Activated CD8-positive, alpha-beta T cell treated with anti-CD3 and anti-CD28 coated beads for 36 hours (primary cell): ENCODE results near the gene NBEA. TPM values are rescaled to one million over a fixed set of nuclear protein-coding genes. Genes with fewer than 3 reads are reported as not detected.

ENCODE experiments used
- ATAC-seq: fragments of 200-7000 bp; cut with Tn5 transposase; one replicate; pipeline ENCODE4 v1.10.0; 2021; ENCODE audit warnings: mild to moderate bottlenecking, moderate library complexity
- CTCF ChIA-PET: fragments of 350-600 bp; sonication (Branson Sonifier 250); formaldehyde crosslinking; loops from one replicate; lab custom pipeline; 2021; ENCODE audit warnings: antibody characterized with exemption; lab: Charles Lee
- POLR2A ChIA-PET: fragments of 350-600 bp; sonication (Branson Sonifier 250); formaldehyde crosslinking; loops from one replicate; lab custom pipeline; 2021; ENCODE audit warnings: antibody characterized with exemption; lab: Charles Lee
- DNase-seq: peaks from one replicate; pipeline ENCODE4 v3.0.0-alpha.2; 2020
- H3K27ac Mint-ChIP-seq: one replicate; pipeline ENCODE4 v1.8.0; 2021; ENCODE audit warnings: mild to moderate bottlenecking, mixed read lengths
- H3K27me3 Mint-ChIP-seq: one replicate; pipeline ENCODE4 v1.8.0; 2021; ENCODE audit warnings: mixed read lengths
- H3K36me3 Mint-ChIP-seq: one replicate; pipeline ENCODE4 v1.8.0; 2021; ENCODE audit warnings: low read depth, mixed read lengths
- H3K4me1 Mint-ChIP-seq: one replicate; pipeline ENCODE4 v1.8.0; 2021; ENCODE audit warnings: low read depth, mixed read lengths
- H3K4me3 Mint-ChIP-seq: one replicate; pipeline ENCODE4 v1.8.0; 2021; ENCODE audit warnings: mild to moderate bottlenecking, moderate library complexity, mixed read lengths
- H3K9me3 Mint-ChIP-seq: one replicate; pipeline ENCODE4 v1.8.0; 2021; ENCODE audit warnings: mixed read lengths
- intact Hi-C: fragments of 100-400 bp; cut with micrococcal nuclease; formaldehyde crosslinking; loops from one replicate; pipeline ENCODE4 v1.10.0; 2022
- total RNA-seq, 2 experiments: library from RNA; stranded (reverse); gene quantifications; one replicate each; pipeline ENCODE4 v1.2.3, GENCODE V29; 2021
- TF ChIP-seq, protein P1 (sequence below): fragments of 200-600 bp; IDR thresholded peaks from one replicate; pipeline ENCODE4 v1.8.0; 2022; ENCODE audit warnings: antibody characterized with exemption, mild to moderate bottlenecking

NBEA gene
- total RNA-seq, 2 experiments from 2014 or later, result 0.38 to 0.60 TPM

DNA sequence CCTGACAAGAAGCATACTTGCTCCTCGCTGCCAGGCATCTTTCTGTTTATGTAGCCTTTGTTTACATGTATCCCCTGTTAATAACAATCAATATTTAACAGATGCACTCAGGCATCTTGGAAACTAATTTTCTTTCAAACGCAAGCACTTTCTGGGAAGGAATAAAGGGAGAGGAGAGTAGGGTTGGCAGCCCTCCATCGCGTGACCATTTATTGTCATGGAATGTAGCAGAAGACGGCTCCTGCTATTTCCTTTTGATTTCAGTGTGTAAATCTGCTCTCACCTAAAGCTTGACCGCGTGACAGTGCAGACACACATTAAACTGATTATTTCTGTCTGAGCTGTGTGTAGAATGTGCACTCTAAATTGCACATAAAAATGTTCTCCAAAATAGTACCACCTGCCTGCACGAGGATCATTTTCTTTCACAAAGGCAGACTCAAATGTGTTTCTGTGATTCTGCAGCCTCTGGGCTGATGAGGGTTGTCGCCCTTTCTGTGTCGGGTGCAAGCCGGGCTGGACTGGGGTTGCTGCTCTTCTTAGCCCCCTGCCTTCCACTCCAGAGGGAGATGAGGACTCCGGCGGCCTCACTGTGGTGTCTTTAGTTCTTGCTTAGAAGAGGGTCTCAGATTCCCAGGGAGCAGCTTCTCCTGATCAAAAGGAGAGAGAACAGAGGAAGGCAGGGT is 757.9 kb downstream of the NBEA start:
- H3K9me3 Mint-ChIP-seq, result peaks cover 1% of the 10 kb centered on the region
- ATAC-seq, result no peak
- H3K4me3 Mint-ChIP-seq, result no peak overlapping the region
- no peak for DNase-seq
- intact Hi-C loops, result no loop called here
- no peaks in the 10 kb centered on the region for H3K36me3 Mint-ChIP-seq
- ChIA-PET POLR2A (no interaction called here), CTCF (no interaction called here)
- H3K27me3 Mint-ChIP-seq, result peaks cover 4% of the 10 kb centered on the region
- H3K4me1 Mint-ChIP-seq, result no peaks in the 10 kb centered on the region
- H3K27ac Mint-ChIP-seq, result no peak overlapping the region
- TF ChIP-seq, protein P1, sequence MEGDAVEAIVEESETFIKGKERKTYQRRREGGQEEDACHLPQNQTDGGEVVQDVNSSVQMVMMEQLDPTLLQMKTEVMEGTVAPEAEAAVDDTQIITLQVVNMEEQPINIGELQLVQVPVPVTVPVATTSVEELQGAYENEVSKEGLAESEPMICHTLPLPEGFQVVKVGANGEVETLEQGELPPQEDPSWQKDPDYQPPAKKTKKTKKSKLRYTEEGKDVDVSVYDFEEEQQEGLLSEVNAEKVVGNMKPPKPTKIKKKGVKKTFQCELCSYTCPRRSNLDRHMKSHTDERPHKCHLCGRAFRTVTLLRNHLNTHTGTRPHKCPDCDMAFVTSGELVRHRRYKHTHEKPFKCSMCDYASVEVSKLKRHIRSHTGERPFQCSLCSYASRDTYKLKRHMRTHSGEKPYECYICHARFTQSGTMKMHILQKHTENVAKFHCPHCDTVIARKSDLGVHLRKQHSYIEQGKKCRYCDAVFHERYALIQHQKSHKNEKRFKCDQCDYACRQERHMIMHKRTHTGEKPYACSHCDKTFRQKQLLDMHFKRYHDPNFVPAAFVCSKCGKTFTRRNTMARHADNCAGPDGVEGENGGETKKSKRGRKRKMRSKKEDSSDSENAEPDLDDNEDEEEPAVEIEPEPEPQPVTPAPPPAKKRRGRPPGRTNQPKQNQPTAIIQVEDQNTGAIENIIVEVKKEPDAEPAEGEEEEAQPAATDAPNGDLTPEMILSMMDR, result no peak

DNA sequence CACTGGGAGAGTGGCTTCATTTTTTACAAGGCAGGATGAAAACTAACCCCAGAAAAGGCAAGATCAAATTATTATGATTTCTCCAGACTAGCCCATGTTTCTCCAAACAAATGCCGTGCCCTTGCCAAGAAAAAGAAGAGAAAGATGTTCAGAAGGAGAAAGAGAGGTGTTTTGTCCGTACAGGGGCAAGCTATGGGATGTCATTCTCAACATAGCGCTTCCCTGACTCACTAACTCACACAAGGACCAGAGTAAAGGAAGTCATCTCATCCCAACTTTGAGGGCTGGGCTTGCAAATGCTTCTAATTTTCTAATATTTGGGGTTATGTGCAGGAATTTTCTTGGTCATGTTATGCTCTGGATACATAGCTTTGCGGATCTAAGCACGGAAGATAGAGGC is 758.6 kb downstream of the NBEA start:
- POLR2A ChIA-PET, result no interaction called here
- no peak for DNase-seq
- ATAC-seq, result no peak
- intact Hi-C loops, result no loop called here
- Mint-ChIP-seq H3K27ac (no peak overlapping the region), H3K27me3 (peaks cover 4% of the 10 kb centered on the region), H3K4me1 (no peaks in the 10 kb centered on the region), H3K4me3 (no peak overlapping the region), H3K9me3 (peaks cover 1% of the 10 kb centered on the region), H3K36me3 (no peaks in the 10 kb centered on the region)
- TF ChIP-seq, protein P1, result no peak
- CTCF ChIA-PET, result no interaction called here

DNA sequence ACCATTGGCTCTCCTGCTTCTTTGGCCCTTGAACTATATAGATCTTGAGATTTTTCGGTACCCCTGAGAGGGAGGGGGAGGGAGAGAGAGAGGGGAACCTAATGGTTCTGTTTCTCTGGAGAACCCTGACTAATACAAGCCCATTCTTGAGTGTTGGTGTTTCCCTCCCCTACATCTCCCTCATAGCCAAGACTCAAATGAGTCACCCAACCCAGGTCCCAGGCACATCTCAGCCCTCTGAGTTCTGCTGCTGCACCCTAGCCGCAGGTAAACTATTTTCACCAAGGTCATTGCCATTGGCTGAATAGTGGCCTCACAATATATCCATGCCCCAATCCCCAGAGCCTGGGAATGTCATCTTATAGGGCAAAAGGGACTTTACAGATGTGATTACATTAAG is 760.2 kb downstream of the NBEA start:
- Mint-ChIP-seq H3K27ac (no peak overlapping the region), H3K4me1 (no peaks in the 10 kb centered on the region), H3K27me3 (peaks cover 4% of the 10 kb centered on the region), H3K36me3 (no peaks in the 10 kb centered on the region), H3K4me3 (no peak overlapping the region), H3K9me3 (peaks cover 1% of the 10 kb centered on the region)
- no peak for DNase-seq
- no peak for ATAC-seq
- ChIA-PET CTCF (no interaction called here), POLR2A (no interaction called here)
- TF ChIP-seq, protein P1, result no peak
- intact Hi-C loops, result no loop called here

DNA sequence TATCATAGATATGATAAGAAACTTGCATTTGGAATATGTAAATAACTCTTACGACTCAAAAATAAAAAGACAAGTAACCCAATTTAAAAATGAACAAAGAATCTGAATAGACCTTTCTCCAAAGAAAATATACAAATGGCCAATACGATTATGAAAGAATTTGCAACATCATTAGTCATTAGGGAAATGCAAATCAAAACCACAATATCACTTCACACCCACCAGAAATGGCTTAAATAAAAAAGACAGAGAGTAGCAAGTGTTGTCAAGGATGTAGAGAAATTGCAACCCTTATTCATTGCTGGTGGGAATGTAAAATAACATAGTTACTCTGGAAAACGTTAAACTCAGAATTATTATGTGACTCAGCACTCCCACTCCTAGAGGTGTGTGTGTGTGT is 761.0 kb downstream of the NBEA start:
- DNase-seq (no peak), ATAC-seq (no peak)
- TF ChIP-seq, protein P1, result no peak
- Mint-ChIP-seq H3K4me3 (no peak overlapping the region), H3K27ac (no peak overlapping the region), H3K27me3 (peaks cover 4% of the 10 kb centered on the region), H3K36me3 (no peaks in the 10 kb centered on the region), H3K4me1 (no peaks in the 10 kb centered on the region), H3K9me3 (peaks cover 3% of the 10 kb centered on the region)
- CTCF ChIA-PET, result no interaction called here
- POLR2A ChIA-PET, result no interaction called here
- intact Hi-C loops, result no loop called here

DNA sequence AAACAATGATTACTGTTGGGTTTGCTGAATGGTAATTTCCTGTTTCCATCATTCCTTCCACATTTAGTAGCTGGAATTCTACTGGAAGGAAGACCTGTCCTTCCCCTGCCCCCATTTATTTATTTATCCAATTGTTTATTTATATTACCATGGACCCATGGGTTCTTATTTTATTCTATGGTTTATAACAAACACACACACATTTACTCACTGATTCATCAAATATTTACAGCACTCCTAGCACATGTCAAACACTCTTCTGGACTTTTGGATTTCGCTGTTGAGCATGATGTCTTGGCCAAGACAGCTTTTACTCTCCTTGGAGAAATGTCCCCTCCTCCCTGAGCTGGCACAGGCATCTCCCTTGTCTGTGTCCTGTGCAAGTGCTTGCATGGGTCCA is 762.3 kb downstream of the NBEA start:
- ATAC-seq, result no peak
- TF ChIP-seq, protein P1, result no peak
- H3K27me3 Mint-ChIP-seq, result peaks cover 2% of the 10 kb centered on the region
- CTCF ChIA-PET, result interaction anchor here (1.2 kb wide), 1 partner anchor 12 kb away, joined by 3 read pairs; no protein-coding TSS in a partner anchor
- intact Hi-C loops, result no loop called here
- peaks cover 3% of the 10 kb centered on the region for H3K9me3 Mint-ChIP-seq
- no peak for DNase-seq
- POLR2A ChIA-PET, result no interaction called here
- no peaks in the 10 kb centered on the region for H3K36me3 Mint-ChIP-seq
- H3K4me3 Mint-ChIP-seq, result no peak overlapping the region
- H3K27ac Mint-ChIP-seq, result no peak overlapping the region
- H3K4me1 Mint-ChIP-seq, result no peaks in the 10 kb centered on the region
